ENCODE measurements around the gene GCNA.

DNA sequence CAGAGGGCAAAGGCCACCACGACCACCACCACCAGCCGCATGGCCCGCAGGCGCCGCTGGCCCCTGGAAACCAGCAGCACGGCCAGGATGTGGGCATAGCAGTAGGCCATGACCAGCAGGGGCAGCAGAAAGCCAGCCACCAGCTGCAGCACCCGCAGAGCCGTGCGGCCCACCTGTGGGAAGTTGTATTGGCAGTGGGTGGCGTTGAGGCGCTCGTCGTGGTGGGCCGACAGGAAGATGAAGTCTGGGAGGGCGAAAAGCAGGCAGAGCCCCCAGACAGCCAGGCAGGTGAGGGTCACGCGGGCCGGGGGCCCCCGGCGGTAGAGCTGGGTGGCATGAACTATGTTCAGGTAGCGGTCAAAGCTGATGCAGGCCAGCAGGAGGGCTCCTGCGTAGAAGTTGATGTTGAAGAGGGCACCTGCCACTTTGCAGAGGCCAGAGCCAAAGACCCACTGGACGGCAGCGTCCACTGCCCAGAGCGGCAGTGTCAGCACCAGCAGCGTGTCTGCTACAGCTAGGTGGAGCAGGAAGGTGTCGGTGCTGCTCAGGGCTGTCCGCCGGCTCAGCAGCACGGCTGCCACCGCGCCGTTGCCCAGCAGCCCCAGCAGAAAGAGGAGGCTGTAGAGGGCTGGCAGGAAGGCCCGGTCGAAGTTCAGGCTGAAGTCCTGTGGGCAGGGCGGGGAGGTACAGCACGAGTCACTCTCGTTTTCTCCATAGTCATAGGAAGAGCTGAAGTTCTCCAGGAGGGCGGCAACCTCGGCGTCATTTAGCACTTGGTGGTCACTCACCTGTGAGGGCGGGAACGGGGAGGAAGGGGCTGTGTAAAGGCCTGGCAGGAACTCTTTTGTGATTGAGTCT is 38.7 kb downstream of the GCNA start:
- TF ChIP-seq, protein P1, sequence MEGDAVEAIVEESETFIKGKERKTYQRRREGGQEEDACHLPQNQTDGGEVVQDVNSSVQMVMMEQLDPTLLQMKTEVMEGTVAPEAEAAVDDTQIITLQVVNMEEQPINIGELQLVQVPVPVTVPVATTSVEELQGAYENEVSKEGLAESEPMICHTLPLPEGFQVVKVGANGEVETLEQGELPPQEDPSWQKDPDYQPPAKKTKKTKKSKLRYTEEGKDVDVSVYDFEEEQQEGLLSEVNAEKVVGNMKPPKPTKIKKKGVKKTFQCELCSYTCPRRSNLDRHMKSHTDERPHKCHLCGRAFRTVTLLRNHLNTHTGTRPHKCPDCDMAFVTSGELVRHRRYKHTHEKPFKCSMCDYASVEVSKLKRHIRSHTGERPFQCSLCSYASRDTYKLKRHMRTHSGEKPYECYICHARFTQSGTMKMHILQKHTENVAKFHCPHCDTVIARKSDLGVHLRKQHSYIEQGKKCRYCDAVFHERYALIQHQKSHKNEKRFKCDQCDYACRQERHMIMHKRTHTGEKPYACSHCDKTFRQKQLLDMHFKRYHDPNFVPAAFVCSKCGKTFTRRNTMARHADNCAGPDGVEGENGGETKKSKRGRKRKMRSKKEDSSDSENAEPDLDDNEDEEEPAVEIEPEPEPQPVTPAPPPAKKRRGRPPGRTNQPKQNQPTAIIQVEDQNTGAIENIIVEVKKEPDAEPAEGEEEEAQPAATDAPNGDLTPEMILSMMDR (IDR thresholded peaks at IDR 0.05): no peak
- no peak for TF ChIP-seq POLR2A (IDR thresholded peaks at IDR 0.05)

All from adrenal gland (tissue), 5 donors.